G401 (cell line): ENCODE data around the gene GMEB1. TPM values are rescaled to one million over a fixed set of nuclear protein-coding genes. Genes with fewer than 3 reads are reported as not detected.
"Not testable (repeated sequence)": the region's sequence is repeated elsewhere in the genome, so short reads cannot be mapped to it uniquely, and the experiment has no call there.

Source experiments
- DNase-seq: peaks from one replicate; pipeline ENCODE4 v3.0.0-alpha.2; 2015; ENCODE audit warnings: low spot score
- in situ Hi-C: cut with HindIII; loops from 2 replicates; pipeline ENCODE4 v1.10.0; 2016; ENCODE audit warnings: low sequenced_read_pairs, mixed read lengths
- total RNA-seq: library from RNA; depleted of rRNA; stranded (reverse); fragments of >200 nt; shearing (Covaris generic); gene quantifications from 2 replicates; pipeline ENCODE4 v1.2.3, GENCODE V29; 2014; rRNA removed

The GMEB1 gene
- total RNA-seq, 1 experiment from 2014 or later, result 11.8 TPM

GRCh38 chr1:28740118-28740517 is 71.5 kb downstream of the GMEB1 start:
- in situ Hi-C loops, result no loop called here
- DNase-seq, result no peak

- in situ Hi-C loops, result no loop called here
Observed at GRCh38 chr1:28744184-28744583, 75.6 kb downstream of the GMEB1 start.

GRCh38 chr1:28745653-28746173 is 77.1 kb downstream of the GMEB1 start:
- DNase-seq, result no peak
- in situ Hi-C loops, result no loop called here

More at GRCh38 chr1:28744184-28744583, 75.6 kb downstream of the GMEB1 start:
- no peak for DNase-seq

GRCh38 chr1:28750330-28750729 is 81.7 kb downstream of the GMEB1 start:
- DNase-seq, result no peak
- in situ Hi-C loops, result no loop called here

DNA sequence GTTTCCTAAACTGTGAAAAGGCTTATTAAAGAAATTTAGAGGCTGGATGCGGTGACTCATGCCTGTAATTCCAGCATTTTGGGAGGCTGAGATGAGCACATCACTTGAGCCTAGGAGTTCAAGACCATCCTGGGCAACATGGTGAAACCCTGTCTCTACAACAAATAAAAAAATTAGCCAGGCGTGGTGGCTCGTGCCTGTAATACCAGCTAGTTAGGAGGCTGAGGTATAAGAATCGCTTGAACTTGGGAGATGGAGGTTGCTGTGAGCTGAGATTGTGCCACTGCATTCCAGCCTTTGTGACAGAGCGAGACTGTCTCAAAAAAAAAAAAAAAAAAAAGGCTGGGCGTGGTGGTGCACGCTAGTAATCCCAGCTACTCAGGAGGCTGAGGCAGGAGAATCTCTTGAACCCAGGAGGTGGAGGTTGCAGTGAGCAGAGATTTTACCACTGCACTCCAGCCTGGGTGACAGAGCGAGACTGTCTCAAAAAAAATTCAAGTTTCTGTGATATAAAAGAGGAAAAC is 82.2 kb downstream of the GMEB1 start:
- in situ Hi-C loops, DNase-seq: not testable (repeated sequence)

- no peak for DNase-seq
- in situ Hi-C loops, result no loop called here
Observed at GRCh38 chr1:28751315-28752060, 82.9 kb downstream of the GMEB1 start.

DNA sequence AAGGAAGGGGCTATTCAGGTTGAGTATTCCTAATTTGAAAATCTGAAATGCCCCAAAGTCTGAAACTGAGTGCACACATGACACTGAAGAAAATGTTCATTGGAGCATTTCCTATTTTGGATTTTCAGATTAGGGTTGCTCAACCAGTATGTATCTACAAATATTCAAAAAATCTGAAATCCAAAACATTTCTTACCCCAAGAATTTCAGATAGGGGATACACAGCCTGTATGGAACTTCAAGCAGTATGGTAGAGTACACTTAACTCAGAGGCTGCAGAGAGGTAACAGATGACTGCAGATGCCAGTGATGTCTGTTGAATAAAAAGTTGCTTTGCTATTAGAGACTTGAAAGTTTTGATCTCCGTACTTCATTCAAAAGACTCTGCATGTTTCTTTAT is 87.1 kb downstream of the GMEB1 start:
- in situ Hi-C loops, result no loop called here
- DNase-seq, result no peak

DNA sequence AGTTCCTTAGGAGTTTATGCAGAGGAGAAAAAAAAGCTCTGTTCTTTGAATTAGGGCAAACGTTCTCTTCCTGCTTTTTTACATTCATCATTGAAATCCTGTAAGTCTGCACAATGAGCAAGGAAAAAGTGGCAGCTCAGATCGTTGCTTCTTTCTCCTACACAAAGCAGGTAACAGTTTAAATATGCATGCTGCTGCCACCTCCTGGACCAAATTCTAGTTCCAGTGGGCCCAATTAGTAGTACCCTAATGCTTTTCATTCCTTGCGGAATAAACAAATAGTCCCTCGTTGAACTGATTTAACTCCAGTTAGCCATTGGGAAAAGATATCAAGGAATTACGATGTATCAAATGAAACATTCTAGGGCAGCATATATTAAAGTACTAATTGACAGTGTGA is 88.3 kb downstream of the GMEB1 start:
- peak; percentile 73 for DNase-seq
- in situ Hi-C loops, result no loop called here

DNA sequence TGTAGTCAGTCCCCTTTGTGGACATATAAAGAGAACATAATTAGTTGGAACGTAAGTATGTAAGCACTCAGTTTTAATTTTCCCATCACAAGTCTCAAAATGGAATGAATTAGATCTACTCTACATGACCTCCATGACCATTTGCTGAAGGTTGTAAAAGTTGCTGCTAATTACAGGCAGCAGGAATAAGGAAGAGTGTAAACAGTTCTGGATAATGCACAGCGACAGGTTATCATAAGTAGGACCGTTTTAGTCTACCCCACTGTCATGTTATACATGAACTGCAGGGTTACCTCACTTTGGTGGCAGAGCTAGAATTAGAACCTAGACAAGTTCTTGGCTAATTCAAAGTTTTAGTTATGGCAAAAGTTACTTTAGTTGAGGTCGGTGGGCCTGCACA is 89.8 kb downstream of the GMEB1 start:
- no peak for DNase-seq
- in situ Hi-C loops, result no loop called here

DNA sequence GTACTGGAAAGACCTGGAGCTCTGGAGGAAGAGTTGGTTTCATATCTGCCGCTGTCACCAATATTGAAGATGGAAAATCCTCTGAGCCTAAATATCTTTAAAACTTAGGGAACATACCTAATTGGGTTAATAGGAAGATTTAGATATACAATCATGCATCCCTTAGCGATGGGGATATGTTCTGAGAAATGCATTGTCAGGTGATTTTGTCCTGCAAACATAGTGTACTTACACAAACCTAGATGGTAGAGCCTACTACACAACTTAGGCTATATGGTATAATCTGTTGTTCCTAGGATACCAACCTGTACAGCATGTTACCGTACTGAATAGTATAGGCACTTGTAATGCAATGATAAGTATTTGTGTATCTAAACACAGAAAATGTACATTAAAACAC is 90.7 kb downstream of the GMEB1 start:
- no peak for DNase-seq
- in situ Hi-C loops, result no loop called here

DNA sequence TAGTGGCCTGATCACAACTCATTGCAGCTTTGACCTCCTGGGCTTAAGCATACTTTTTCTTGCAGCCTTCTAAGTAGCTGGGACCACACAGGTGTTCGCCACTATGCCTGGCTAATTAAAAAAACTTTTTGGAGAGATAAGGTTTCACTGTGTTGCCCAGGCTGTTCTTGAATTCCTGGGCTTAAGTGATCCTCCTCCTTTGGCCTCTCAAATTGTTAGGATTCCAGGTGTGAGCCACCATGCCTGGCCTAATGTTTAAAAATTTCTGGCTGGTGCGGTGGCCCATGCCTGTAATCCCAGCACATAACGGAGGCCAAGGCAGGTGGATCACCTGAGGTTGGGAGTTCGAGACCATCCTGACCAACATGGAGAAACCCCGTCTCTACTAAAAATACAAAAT is 92.6 kb downstream of the GMEB1 start:
- in situ Hi-C loops, result no loop called here
- DNase-seq, result no peak

DNA sequence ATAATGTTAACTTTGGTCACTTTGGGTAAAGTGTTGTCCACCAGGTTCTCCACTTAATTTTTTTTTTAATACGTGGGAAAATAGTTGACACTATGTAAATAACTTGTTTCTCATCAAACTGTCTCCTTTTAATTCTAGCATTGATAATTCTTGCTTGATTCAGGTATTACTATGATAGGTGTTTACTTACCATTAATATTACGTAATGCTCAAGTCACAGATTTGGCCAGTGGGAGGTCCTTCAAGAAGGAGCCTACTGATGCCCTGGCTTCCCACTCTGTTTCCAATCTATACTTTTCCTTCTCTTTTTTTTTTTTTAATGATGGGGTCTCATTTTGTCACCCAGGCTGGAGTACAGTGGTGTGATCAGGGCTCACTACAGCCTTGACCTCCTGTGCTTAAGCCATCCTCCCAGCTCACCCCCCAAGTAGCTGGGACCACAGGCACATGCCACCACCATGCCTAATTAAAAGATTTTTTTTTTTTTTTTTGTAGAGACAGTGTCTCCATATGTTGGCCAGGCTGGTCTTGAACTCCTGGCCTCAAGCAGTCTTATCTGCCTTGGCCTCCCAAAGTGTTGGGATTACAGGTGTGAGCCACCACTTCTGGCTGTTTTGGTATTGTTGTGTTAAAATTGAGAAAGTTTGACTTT is 98.1 kb downstream of the GMEB1 start:
- in situ Hi-C loops, result no loop called here
- no peak for DNase-seq

Other genes with a start within 250 kb of the GMEB1 start
- gene RCC1, start 162.7 kb upstream of the GMEB1 start, total RNA-seq, result 116 and 139 TPM in 2 replicates
- gene TRNAU1AP, start 115.7 kb upstream of the GMEB1 start, total RNA-seq, result 20.2 and 35.6 TPM in 2 replicates
- gene RAB42, start 76.5 kb upstream of the GMEB1 start, total RNA-seq, result not detected in 2 replicates
- 33.8 and 44.9 TPM in 2 replicates for gene TAF12, start 25.7 kb upstream of the GMEB1 start, total RNA-seq
- gene RNU11, start 20.2 kb upstream of the GMEB1 start, total RNA-seq, result not detected in 2 replicates
- 94.2 and 99.4 TPM in 2 replicates for gene YTHDF2, start 68.2 kb downstream of the GMEB1 start, total RNA-seq
- gene OPRD1, start 143.4 kb downstream of the GMEB1 start, total RNA-seq, result not detected in 2 replicates
- gene EPB41, start 245.8 kb downstream of the GMEB1 start, total RNA-seq, result 25.2 and 39.4 TPM in 2 replicates